ENCODE measurements around the gene ARR3. TPM values are rescaled to one million over a fixed set of nuclear protein-coding genes. Genes with fewer than 3 reads are reported as not detected.

Gene ARR3
- total RNA-seq, 4 donors from 2014 or later: not detected

DNA sequence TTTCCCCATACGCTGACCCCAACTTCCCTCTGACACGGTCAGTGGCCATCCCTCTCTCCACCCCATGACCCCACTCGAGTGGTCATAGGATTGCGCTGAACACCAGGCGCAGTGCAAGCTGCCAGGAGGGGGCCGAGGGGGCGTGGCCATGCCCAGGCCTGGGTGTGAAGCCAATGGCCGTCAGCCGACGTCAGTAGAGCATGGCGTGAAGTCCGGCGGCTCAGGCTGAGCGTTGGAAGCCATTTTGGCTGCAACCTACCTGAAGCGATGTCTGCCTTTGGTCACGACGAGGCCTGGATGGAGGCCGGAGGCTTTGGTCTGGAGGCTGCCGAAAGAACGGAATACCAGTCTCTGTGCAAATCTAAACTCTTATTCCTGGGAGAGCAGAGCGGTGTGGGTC, 13.8 kb downstream of the ARR3 start, which contains the start of gene RAB41:
Gene RAB41 (plus strand): TSS at position 222 of the 400 bp plus-strand sequence. CDS start 46 bp downstream, at position 268.
- TF ChIP-seq, protein P1, sequence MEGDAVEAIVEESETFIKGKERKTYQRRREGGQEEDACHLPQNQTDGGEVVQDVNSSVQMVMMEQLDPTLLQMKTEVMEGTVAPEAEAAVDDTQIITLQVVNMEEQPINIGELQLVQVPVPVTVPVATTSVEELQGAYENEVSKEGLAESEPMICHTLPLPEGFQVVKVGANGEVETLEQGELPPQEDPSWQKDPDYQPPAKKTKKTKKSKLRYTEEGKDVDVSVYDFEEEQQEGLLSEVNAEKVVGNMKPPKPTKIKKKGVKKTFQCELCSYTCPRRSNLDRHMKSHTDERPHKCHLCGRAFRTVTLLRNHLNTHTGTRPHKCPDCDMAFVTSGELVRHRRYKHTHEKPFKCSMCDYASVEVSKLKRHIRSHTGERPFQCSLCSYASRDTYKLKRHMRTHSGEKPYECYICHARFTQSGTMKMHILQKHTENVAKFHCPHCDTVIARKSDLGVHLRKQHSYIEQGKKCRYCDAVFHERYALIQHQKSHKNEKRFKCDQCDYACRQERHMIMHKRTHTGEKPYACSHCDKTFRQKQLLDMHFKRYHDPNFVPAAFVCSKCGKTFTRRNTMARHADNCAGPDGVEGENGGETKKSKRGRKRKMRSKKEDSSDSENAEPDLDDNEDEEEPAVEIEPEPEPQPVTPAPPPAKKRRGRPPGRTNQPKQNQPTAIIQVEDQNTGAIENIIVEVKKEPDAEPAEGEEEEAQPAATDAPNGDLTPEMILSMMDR (IDR thresholded peaks at IDR 0.05; ENCODE audit: low read depth): no peak

DNA sequence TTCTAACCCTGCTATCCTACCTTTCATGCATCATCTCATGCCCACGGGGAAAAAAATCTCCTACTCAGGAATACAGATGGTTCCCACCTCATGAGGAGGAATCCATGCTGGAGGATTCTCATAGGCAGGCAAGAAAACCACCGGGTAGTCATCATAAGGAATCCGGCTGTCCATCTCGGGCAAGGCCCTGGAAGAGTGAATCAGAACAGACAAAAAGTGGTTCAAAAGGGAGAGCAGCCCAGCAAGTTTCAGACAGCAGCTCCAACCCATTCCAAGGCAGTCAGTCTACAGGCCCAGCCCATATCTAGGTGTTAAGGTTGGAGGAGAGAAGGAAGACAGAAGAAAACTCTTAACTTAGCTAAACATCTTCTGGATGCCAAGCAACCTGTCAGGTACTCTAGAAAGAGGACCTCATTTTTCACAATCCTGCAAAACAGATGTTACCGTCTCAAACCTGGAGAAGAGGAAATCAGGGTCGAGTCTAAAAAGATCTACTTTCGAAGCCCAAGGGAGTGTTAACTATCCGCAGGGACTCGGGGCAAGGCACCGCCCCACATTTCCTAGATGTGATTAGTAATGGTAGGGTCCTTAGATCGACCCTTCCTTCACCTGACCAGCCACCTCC, 21.1 kb downstream of the ARR3 start:
- TF ChIP-seq, protein P1 (IDR thresholded peaks at IDR 0.05; ENCODE audit: low read depth): no peak

DNA sequence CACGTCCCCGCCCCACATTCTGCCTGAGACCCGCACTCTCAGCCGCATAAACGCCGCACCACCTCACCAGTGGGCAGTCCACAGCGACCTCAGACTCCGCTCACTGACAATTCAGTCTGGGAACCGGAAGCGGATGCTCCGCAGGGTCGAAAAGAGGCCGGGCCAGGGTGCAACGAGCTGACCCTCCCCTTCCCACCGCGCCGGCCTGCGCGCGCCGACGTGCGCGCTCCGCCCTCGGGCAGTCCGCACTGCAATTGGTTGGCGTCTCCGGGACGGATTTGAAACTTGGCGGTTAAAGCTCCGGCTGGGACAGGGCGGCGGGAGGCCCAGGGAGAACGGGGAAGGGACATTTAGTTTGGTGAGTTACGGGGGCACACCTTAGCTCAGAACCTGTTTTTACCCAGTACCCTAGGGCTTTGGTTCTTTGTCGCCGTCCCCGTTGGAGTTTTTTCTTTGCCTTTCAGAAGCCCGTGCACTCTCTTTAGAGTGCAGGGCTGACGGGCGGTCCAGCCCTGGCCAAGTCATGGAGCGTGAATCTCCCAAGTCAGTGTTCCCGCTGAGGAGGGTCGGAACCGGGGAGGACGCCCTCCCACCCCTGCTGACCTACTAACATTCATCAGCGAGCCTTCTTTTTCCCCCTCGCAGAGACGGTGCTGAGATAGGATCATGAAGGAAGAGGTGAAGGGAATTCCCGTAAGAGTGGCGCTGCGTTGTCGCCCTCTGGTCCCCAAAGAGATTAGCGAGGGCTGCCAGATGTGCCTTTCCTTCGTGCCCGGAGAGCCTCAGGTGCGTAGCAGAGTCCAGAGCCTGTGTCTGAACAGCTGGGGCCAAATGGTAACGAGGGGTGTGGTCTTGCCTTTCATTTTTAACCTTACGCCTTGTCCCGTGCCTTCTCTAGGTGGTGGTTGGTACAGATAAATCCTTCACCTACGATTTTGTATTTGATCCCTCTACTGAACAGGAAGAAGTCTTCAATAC, 21.9 kb downstream of the ARR3 start, which contains the start of the genes KIF4A and PDZD11:
Gene KIF4A (plus strand): TSS at position 312 of the 978 bp plus-strand sequence. CDS start 355 bp downstream, at position 667.
Gene PDZD11 (minus strand): TSS at position 135 of the 978 bp plus-strand sequence. CDS start 586 bp downstream, outside the sequence.
- TF ChIP-seq, protein P1 (IDR thresholded peaks at IDR 0.05; ENCODE audit: low read depth): no peak

DNA sequence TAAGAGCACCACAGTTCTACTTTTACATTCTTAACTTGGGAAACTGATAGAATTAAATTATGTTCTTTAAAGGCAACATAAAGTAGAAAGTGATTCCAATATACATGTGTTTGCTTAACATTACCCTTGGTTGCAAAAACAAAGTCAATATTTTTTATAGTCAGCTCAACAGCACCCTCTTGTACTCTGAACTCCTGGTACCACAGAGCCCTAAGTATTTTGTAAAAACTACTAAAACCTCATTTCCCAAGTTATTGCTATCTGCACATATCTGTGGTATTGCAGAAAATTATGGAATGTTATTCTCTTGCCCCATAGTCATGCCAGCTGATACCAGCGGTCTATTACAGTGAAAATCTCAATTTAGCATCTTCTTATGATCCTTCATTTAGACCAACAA, 24.7 kb downstream of the ARR3 start:
- TF ChIP-seq, protein P1 (IDR thresholded peaks at IDR 0.05; ENCODE audit: low read depth): no peak

DNA sequence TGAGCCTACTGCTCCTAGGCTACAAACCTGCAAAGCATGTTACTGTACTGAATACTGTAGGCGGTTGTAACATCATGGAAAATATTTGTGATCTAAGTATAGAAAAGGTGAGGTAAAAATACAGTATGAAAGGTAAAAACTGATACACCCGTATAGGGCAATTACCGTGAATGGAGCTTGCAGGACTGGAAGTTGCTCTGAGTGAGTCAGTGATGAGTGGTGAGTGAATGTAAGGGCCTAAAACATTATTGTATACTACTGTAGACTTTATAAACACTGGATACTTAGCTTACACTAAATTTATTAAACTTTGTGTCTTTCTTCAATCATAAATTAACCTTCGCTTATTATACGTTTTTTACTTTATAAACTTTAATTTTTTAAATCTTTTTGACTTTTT, 25.5 kb downstream of the ARR3 start:
- TF ChIP-seq, protein P1 (IDR thresholded peaks at IDR 0.05; ENCODE audit: low read depth): no peak

DNA sequence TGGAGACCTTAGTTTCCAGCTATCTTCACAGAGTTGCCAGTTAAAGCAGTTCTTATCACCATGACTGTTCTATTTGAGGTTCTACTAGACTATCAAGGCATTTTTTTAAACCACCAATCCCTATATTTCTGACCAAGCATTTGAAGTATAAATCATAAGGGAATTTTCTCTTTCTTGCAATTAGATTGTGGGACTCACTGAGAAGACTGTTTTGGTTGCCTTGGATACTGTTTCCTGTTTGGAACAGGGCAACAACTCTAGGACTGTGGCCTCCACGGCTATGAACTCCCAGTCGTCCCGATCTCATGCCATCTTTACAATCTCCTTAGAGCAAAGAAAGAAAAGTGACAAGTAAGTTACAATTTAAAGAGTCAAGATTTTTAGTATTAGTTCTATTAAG, 33.6 kb downstream of the ARR3 start:
- TF ChIP-seq, protein P1 (IDR thresholded peaks at IDR 0.05; ENCODE audit: low read depth): no peak

DNA sequence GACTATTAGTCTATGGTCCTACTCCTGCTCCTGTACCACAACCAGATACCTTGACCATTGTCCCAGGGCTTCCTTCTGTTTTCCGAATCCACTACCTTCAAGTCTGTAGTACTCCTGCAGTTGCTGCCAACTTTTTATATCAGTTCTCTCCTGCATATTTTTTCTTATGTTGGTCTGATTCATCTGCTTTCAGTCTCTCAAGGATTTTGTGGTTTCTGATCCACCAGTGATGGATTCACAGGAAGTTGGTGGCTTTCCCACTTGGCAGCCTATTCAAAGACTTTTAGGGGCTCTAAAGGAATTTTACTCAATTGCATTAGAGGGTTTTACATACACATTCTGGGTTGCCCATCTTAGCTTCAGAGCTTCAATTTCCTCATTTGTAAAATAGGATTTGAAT, 45.4 kb downstream of the ARR3 start:
- TF ChIP-seq, protein P1 (IDR thresholded peaks at IDR 0.05; ENCODE audit: low read depth): no peak

Data from subcutaneous adipose tissue (tissue), 4 donors.